Endothelial cell (in vitro differentiated cells): ENCODE data around the gene CLDN3. TPM values are rescaled to one million over a fixed set of nuclear protein-coding genes. Genes with fewer than 3 reads are reported as not detected.

Source experiments
- DNase-seq: peaks from one replicate; pipeline ENCODE4 v3.0.0; 2021; ENCODE audit warnings: low spot score
- H3K27ac Mint-ChIP-seq: one replicate; pipeline ENCODE4 v1.8.0; 2021; ENCODE audit warnings: mixed read lengths, inconsistent platforms; ENCODE audit not compliant: unreplicated experiment
- H3K27me3 Mint-ChIP-seq: one replicate; pipeline ENCODE4 v1.8.0; 2021; ENCODE audit warnings: mild to moderate bottlenecking, moderate library complexity, mixed read lengths, inconsistent platforms; ENCODE audit not compliant: unreplicated experiment
- H3K36me3 Mint-ChIP-seq: one replicate; pipeline ENCODE4 v1.8.0; 2021; ENCODE audit warnings: mild to moderate bottlenecking, low read depth, mixed read lengths, inconsistent platforms; ENCODE audit not compliant: unreplicated experiment
- H3K4me1 Mint-ChIP-seq: one replicate; pipeline ENCODE4 v1.8.0; 2021; ENCODE audit warnings: mild to moderate bottlenecking, mixed read lengths, inconsistent platforms; ENCODE audit not compliant: unreplicated experiment
- H3K4me3 Mint-ChIP-seq: one replicate; pipeline ENCODE4 v1.8.0; 2021; ENCODE audit warnings: mild to moderate bottlenecking, mixed read lengths, inconsistent platforms; ENCODE audit not compliant: unreplicated experiment
- H3K9me3 Mint-ChIP-seq: one replicate; pipeline ENCODE4 v1.8.0; 2021; ENCODE audit warnings: mixed read lengths, inconsistent platforms; ENCODE audit not compliant: unreplicated experiment
- total RNA-seq: library from RNA; stranded (reverse); fragmentation: NEBNext Ultra II Directional; extraction: Animal tissue kit (Norgen Biotek cat#: 25700); gene quantifications from one replicate; pipeline ENCODE4 v1.2.1, GENCODE V29; 2021; ENCODE audit not compliant: unreplicated experiment
- TF ChIP-seq, protein P1 (sequence below): fragments of 200-600 bp; sonication (generic); IDR thresholded peaks from one replicate; pipeline ENCODE4 v1.5.0; 2021; ENCODE audit warnings: antibody characterized with exemption; ENCODE audit not compliant: unreplicated experiment

The CLDN3 gene
- total RNA-seq, 1 donor from 2014 or later, result 0.36 TPM

DNA sequence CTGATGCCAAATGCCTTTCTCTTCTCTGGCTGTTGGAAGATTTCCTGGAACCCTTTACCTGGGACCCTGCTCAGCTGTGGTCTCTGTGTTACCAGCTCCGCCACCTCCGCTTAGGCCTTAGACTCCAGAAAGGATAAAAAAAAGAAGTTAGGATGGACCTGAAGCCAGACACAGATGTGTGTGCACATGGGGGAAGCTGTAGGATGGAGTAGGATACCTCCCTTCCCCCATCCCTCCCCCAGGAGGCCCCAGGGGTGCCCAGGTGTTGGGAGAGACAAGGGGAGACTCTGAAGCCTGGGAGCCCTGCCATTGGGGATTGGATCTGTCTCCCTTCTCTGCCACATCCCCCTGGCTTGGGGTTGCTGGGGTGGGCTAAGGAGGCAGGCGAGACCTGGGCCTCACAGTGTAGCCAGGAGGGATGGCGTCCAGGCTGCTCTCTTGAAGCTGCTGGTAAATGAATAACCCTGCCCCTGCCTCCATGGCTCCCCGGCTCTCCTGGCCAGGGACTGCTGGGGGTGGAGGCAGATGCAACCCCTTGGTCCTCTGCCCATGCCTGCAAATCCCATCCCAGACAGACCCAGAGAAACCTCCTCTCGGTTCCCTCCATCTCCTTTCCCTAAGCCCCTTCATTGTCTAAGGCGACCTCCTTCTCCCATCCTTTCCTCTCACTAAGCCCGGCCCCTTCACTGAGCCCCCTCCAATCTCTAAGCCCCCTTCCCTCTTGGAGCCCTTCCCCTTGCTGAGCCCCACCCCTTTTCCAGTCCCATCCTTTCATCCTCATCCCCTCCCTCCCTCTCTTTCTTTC lies 8.0 kb downstream of the CLDN3 start:
- DNase-seq, result no peak
- Mint-ChIP-seq H3K27ac (no peak overlapping the region), H3K4me1 (peaks cover 3% of the 10 kb centered on the region), H3K36me3 (no peaks in the 10 kb centered on the region), H3K27me3 (peaks cover 9% of the 10 kb centered on the region), H3K9me3 (no peaks in the 10 kb centered on the region), H3K4me3 (no peak overlapping the region)
- TF ChIP-seq, protein P1, sequence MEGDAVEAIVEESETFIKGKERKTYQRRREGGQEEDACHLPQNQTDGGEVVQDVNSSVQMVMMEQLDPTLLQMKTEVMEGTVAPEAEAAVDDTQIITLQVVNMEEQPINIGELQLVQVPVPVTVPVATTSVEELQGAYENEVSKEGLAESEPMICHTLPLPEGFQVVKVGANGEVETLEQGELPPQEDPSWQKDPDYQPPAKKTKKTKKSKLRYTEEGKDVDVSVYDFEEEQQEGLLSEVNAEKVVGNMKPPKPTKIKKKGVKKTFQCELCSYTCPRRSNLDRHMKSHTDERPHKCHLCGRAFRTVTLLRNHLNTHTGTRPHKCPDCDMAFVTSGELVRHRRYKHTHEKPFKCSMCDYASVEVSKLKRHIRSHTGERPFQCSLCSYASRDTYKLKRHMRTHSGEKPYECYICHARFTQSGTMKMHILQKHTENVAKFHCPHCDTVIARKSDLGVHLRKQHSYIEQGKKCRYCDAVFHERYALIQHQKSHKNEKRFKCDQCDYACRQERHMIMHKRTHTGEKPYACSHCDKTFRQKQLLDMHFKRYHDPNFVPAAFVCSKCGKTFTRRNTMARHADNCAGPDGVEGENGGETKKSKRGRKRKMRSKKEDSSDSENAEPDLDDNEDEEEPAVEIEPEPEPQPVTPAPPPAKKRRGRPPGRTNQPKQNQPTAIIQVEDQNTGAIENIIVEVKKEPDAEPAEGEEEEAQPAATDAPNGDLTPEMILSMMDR, result no peak

DNA sequence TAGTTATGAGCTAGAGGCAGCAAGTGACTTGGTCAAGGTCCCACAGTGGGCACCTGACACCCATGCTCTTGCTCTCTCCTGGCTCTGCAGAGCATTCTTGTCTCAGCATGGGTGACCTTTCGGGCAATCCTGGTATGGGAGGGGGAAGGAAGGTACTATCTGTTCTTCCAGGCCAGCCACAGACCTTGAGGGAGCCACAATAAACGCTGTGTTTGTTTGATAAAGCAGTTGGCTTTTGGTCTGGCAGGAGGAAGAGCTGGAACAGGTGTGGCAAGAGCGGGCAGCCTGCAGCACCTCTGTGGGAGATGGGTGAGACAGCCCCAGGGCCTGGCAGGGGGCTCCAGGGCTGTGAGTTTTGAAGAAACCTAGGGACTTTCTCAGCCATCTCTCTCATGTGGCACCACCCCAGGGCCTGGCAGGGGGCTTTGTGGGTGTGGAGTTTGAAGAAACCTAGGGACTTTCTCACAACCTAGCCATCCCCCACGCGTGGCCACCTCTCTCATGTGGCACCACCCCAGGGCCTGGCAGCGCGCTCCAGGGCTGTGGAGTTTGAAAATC lies 11.4 kb downstream of the CLDN3 start:
- Mint-ChIP-seq H3K4me3 (no peak overlapping the region), H3K27ac (no peak overlapping the region), H3K4me1 (peaks cover 3% of the 10 kb centered on the region), H3K9me3 (no peaks in the 10 kb centered on the region), H3K27me3 (peaks cover 9% of the 10 kb centered on the region), H3K36me3 (no peaks in the 10 kb centered on the region)
- TF ChIP-seq, protein P1, result no peak
- DNase-seq, result no peak

DNA sequence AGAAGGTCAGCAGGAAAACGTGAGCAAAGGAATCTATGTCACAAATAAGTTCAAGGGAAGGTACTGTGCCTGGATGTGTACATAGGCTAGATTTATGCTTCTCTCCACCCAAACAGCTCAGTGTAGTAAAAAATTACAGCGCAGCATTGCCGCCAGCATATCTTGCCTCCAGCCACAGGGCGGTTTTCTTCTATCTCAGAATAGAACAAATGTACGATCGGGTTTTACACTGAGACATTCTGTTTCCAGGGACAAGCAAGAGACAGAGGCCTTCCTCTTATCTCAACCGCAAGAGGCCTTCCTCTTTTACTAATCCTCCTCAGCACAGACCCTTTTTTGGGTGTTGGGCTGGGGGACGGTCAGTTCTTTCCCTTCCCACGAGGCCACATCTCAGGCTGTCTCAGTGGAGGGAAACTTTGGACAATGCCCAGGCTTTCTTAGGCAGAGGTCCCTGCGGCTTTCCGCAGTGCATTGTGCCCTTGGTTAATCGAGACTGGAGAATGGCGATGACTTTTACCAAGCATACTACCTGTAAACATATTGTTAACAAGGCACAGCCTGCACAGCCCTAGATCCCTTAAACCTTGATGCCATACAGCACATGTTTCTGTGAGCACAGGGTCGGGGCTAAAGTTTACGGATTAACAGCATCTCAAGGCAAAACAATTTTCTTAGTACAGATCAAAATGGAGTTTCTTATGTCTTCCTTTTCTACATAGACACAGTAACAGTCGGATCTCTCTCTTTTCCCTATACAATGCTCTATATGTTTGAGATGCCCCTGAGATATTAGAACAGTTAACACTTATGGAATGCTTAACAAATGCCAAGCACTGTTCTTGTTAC lies 19.9 kb downstream of the CLDN3 start:
- Mint-ChIP-seq H3K4me1 (peaks cover 4% of the 10 kb centered on the region), H3K4me3 (no peak overlapping the region), H3K36me3 (no peaks in the 10 kb centered on the region), H3K27ac (no peak overlapping the region), H3K9me3 (no peaks in the 10 kb centered on the region), H3K27me3 (peaks cover 4% of the 10 kb centered on the region)
- DNase-seq, result no peak
- TF ChIP-seq, protein P1, result no peak

DNA sequence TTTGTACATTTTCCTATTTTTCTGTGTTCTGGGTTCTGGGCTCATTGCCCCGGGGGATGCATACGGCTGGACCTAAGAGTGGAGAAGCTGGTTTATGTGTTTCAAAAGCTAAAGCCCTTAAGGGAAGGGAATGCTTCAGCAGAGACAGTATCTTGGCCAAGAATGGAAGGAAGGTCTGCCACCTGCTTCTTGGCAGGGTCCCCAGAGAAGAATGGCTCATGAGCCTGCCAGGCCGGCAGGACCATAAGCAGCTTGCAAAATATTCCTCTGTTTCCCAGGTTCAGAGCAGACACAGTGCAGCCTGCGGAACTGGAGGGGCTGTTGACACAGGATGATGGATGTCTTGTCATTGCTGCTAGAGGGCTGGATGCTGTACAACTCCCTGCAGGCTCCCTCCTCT lies 23.7 kb downstream of the CLDN3 start:
- TF ChIP-seq, protein P1, result no peak
- H3K27ac Mint-ChIP-seq, result no peak overlapping the region

More for the DNA sequence above, 23.7 kb downstream of the CLDN3 start:
- Mint-ChIP-seq H3K9me3 (no peaks in the 10 kb centered on the region), H3K4me1 (peaks cover 18% of the 10 kb centered on the region), H3K27me3 (peaks cover 9% of the 10 kb centered on the region), H3K36me3 (no peaks in the 10 kb centered on the region), H3K4me3 (no peak overlapping the region)
- DNase-seq, result no peak
